ENCODE results near the gene CCDC178. TPM values are rescaled to one million over a fixed set of nuclear protein-coding genes. Genes with fewer than 3 reads are reported as not detected.

CCDC178 gene
- total RNA-seq, 1 donor, result 0.72 TPM

DNA sequence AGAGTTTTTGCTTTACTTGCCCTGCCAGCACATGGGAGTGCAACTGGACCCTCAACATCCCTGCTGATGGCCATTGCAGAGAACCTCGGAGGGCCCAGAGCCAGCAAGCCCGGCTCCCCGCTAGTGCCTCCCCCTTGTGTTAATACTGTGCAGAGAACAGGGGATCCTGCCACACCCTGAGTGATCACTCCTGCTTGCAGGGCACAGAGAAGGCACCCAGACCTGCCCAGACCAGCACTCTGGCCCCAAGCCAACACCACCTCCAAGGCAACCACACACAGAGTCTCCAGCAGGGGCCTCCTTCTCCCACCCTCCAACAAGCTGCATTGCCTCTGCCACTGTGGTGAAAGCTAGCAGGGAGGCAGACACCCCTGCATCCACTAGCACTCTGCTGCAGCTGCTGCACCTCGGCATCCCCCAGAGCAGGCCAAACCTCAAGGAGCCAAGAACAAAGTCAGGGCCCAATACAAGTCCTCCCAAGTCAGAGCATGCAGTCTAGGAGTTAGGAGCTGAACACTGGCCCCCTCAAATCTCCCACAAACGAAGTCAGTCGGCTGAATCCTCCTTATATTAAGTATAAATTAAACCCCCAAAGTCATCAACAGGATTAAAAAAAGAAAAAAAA, 157.7 kb downstream of the CCDC178 start:
- H3K4me3 ChIP-seq (ENCODE audit: low read depth, low read length), result no peak overlapping the region
- DNase-seq (ENCODE audit: low read depth), result no peak
- TF ChIP-seq, protein P1, sequence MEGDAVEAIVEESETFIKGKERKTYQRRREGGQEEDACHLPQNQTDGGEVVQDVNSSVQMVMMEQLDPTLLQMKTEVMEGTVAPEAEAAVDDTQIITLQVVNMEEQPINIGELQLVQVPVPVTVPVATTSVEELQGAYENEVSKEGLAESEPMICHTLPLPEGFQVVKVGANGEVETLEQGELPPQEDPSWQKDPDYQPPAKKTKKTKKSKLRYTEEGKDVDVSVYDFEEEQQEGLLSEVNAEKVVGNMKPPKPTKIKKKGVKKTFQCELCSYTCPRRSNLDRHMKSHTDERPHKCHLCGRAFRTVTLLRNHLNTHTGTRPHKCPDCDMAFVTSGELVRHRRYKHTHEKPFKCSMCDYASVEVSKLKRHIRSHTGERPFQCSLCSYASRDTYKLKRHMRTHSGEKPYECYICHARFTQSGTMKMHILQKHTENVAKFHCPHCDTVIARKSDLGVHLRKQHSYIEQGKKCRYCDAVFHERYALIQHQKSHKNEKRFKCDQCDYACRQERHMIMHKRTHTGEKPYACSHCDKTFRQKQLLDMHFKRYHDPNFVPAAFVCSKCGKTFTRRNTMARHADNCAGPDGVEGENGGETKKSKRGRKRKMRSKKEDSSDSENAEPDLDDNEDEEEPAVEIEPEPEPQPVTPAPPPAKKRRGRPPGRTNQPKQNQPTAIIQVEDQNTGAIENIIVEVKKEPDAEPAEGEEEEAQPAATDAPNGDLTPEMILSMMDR (IDR thresholded peaks at IDR 0.05; ENCODE audit: insufficient read depth, low read length), result no peak

DNA sequence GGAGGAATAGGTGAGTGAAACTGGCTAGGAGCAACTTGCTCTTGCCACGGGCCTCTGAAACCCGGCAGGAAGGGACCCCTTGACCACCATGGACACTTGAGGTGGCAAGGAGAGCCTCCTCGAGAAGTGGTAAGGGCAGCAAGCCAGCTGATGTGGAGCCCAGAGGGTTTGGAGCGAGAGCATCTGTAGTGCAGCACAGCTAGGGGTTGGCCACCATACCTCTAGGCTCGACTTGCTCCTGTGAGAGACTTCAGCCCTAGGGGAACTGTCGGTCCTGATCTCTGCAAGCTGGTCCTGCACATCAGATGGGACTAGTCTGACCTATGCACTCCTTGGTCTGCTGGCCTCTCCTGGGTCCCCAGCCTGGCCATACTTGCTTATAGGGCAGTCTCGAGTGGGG, 158.4 kb downstream of the CCDC178 start:
- TF ChIP-seq, protein P1 (IDR thresholded peaks at IDR 0.05; ENCODE audit: insufficient read depth, low read length), result no peak
- no peak for DNase-seq (ENCODE audit: low read depth)
- no peak overlapping the region for H3K4me3 ChIP-seq (ENCODE audit: low read depth, low read length)

DNA sequence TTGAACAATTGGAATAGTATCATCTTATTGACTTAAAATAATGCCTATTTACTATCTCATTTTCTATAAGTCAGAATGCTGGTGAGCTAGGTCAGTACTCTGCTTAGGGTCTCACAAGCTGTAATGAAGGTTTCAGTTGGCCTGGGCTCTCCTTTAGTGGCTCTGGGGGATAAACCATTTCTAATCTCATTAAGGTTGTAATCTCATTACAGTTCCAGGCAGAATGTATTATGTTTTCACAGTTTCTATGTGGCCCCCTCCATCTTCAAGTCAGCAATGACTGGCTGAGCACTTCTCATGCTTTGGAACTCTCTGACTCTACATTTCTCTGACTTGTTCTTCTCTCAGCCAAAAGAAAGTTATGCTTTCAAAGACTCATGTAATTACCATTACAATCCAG, 163.1 kb downstream of the CCDC178 start:
- TF ChIP-seq, protein P1 (IDR thresholded peaks at IDR 0.05; ENCODE audit: insufficient read depth, low read length), result no peak
- no peak overlapping the region for H3K4me3 ChIP-seq (ENCODE audit: low read depth, low read length)
- DNase-seq (ENCODE audit: low read depth), result no peak

DNA sequence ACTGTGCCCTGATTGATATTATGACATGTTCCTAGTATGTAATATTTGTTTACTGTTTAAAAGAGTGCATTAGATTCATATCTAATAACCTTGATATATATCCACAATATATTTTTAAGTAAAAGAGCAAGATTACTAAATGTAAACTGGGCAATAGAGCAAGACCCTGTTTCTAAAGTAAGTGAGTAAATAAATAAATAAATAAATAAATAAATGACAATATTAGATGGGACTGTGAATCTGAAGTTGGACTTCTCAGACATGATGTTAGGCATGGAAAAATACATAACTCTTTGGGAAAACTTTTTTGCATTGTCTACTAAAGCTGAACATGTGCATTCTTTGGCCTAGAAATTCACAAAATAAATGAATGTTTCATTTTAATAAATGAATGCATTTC, 164.7 kb downstream of the CCDC178 start:
- no peak for DNase-seq (ENCODE audit: low read depth)
- TF ChIP-seq, protein P1 (IDR thresholded peaks at IDR 0.05; ENCODE audit: insufficient read depth, low read length), result no peak
- no peak overlapping the region for H3K4me3 ChIP-seq (ENCODE audit: low read depth, low read length)

DNA sequence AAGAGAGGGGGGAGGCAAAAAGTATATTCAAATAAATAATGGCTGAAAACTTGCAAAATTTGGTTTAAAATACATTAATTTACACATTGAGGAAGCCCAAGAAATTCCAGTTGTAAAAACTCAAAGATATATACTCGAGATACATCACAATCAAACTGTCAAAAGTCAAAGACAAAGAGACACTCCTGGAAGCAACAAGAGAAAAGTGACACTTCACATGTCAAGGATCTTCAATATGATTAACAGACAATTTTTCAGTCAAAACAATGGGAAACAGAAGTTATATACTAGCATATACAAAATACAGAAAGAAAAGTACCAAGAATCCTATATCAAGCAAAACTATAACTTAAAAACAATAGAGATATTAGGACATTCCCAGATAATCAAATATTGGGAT, 170.2 kb downstream of the CCDC178 start:
- TF ChIP-seq, protein P1 (IDR thresholded peaks at IDR 0.05; ENCODE audit: insufficient read depth, low read length), result no peak

DNA sequence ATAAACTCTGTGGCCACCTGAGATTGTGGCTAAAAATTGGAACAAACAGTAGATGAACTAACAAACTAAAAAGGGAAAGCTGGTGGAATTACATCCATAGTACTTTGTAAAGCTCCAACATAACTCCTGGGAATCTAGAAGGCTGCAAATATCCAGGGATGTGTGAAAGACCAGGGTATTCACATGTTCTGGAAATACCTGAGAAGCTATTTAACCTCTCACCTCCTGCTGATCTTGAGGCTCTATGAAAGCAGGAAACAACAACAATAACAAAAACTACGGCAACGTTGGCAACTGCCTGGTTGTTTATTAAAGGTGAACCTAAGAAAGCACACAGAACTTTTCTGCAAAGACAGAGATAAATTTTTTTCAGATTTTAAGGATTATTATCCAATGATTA, 171.3 kb downstream of the CCDC178 start:
- TF ChIP-seq, protein P1 (IDR thresholded peaks at IDR 0.05; ENCODE audit: insufficient read depth, low read length), result no peak
- no peak overlapping the region for H3K4me3 ChIP-seq (ENCODE audit: low read depth, low read length)

More for the DNA sequence above, 170.2 kb downstream of the CCDC178 start:
- no peak for DNase-seq (ENCODE audit: low read depth)
- no peak overlapping the region for H3K4me3 ChIP-seq (ENCODE audit: low read depth, low read length)

DNA sequence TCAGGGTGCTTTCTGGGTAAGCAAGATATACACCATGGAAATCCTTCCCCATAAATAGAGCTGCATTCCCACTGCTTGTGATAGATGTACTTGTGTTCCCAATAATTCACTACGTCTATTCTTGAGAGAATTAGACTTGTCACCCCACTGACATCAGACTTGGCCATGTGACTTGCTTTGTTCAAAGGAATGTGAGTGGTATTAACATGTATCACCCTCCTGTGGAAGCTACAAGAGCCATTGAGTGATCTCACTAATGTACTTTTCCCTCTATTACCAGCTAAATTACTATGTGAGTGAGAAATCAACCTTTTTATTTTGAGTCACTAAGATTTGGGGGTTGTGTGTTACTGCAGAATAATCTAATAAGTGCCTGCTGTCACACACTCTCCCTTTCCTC, 176.0 kb downstream of the CCDC178 start:
- TF ChIP-seq, protein P1 (IDR thresholded peaks at IDR 0.05; ENCODE audit: insufficient read depth, low read length), result no peak
- DNase-seq (ENCODE audit: low read depth), result no peak
- no peak overlapping the region for H3K4me3 ChIP-seq (ENCODE audit: low read depth, low read length)

More for the DNA sequence above, 171.3 kb downstream of the CCDC178 start:
- no peak for DNase-seq (ENCODE audit: low read depth)
